Neuron (in vitro differentiated cells): ENCODE results near the gene IDH2.

Source experiments
- H2AFZ ChIP-seq: one replicate; pipeline ENCODE4 v1.6.1; 2013; ENCODE audit warnings: low read depth, mild to moderate bottlenecking, inconsistent platforms, low read length, moderate library complexity
- H3K27me3 ChIP-seq: one replicate; pipeline ENCODE4 v1.6.1; 2013; ENCODE audit warnings: low read length; ENCODE audit not compliant: insufficient read depth
- H3K36me3 ChIP-seq: one replicate; pipeline ENCODE4 v1.6.1; 2013; ENCODE audit warnings: low read length; ENCODE audit not compliant: insufficient read depth
- H3K4me1 ChIP-seq: one replicate; pipeline ENCODE4 v1.6.1; 2013; ENCODE audit warnings: low read length; ENCODE audit not compliant: insufficient read depth
- H3K4me3 ChIP-seq: 2 replicates; pipeline ENCODE4 v1.5.1; 2013; ENCODE audit warnings: mild to moderate bottlenecking, low read length, moderate library complexity
- H3K9me3 ChIP-seq: one replicate; pipeline ENCODE4 v1.6.1; 2013; ENCODE audit warnings: low read length

Gene IDH2

GRCh38 chr15:90086868-90087268, 15.4 kb downstream of the IDH2 start:
- peaks cover 2% of the 10 kb centered on the region for H3K9me3 ChIP-seq
- peaks cover 64% of the 10 kb centered on the region for H3K36me3 ChIP-seq
- H3K4me1 ChIP-seq, result no peaks in the 10 kb centered on the region
- no peak overlapping the region for H2AFZ ChIP-seq
- H3K4me3 ChIP-seq, result no peak overlapping the region
- no peaks in the 10 kb centered on the region for H3K27me3 ChIP-seq

GRCh38 chr15:90085565-90085964, 16.7 kb downstream of the IDH2 start:
- no peaks in the 10 kb centered on the region for H3K9me3 ChIP-seq
- H2AFZ ChIP-seq, result no peak overlapping the region
- H3K4me1 ChIP-seq, result no peaks in the 10 kb centered on the region
- H3K27me3 ChIP-seq, result no peaks in the 10 kb centered on the region
- no peak overlapping the region for H3K4me3 ChIP-seq
- H3K36me3 ChIP-seq, result peaks cover 63% of the 10 kb centered on the region

- Histone ChIP-seq H3K4me1 (no peaks in the 10 kb centered on the region), H3K9me3 (no peaks in the 10 kb centered on the region), H3K4me3 (no peak overlapping the region), H2AFZ (no peak overlapping the region), H3K27me3 (no peaks in the 10 kb centered on the region), H3K36me3 (peaks cover 63% of the 10 kb centered on the region)
Observed at GRCh38 chr15:90084876-90085423, 17.3 kb downstream of the IDH2 start.

- Histone ChIP-seq H3K27me3 (no peaks in the 10 kb centered on the region), H2AFZ (no peak overlapping the region), H3K4me3 (no peak overlapping the region), H3K36me3 (peaks cover 63% of the 10 kb centered on the region), H3K9me3 (no peaks in the 10 kb centered on the region), H3K4me1 (no peaks in the 10 kb centered on the region)
Observed at GRCh38 chr15:90083954-90084607, 18.2 kb downstream of the IDH2 start.

DNA sequence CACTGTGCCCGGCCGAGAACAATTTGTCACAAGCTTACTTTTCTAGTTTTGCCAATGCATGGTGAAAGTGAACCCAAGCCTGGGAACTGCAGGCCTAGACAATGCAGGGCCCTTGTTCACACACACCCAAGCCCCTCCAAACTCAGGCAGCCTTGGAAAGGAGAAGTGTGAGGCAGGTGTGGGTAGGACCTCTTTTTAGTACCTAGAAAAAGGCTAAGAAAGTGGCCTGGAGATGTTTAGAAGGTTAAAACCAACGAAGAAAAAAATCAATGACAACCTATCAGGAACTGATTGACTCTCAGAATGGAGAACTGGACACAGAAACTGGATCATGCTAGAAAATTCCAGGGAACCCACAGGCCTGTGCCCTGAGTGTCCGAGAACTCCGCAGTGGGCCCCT, 18.8 kb downstream of the IDH2 start:
- Histone ChIP-seq H3K27me3 (no peaks in the 10 kb centered on the region), H3K4me3 (no peak overlapping the region), H3K36me3 (peaks cover 66% of the 10 kb centered on the region), H2AFZ (no peak overlapping the region), H3K9me3 (no peaks in the 10 kb centered on the region), H3K4me1 (no peaks in the 10 kb centered on the region)

- H3K27me3 ChIP-seq, result no peaks in the 10 kb centered on the region
- H2AFZ ChIP-seq, result no peak overlapping the region
- no peaks in the 10 kb centered on the region for H3K9me3 ChIP-seq
- H3K36me3 ChIP-seq, result peaks cover 67% of the 10 kb centered on the region
- no peaks in the 10 kb centered on the region for H3K4me1 ChIP-seq
- no peak overlapping the region for H3K4me3 ChIP-seq
Observed at GRCh38 chr15:90082140-90082715, 20.0 kb downstream of the IDH2 start.

DNA sequence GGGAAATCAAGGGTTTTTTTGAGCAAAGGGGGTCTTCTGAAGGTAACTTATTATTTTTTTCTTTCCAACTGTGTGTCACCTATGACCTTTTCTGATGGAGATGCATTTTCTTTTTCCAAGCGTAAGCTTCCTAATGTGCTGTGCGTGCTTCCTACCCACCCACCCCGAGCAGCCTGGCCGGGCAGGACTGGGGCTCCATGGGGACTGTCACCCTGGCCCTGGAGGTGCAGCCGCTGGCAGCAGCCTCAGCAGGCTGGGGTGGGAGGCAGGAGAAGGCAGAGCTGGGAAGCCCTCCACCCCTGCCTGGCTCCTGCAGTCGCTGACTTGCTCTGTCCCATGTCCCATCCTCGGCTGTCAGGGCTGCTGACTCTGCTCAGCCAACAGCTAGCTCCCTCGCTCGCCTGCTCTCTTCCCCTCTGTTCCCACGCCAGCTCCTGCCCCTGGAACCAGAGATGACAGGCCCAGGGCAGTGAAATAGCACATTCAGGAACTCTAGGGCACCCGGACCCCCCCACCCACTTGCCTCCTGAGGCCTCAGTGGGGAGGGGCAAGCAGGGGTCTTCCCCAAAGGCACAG, 21.4 kb downstream of the IDH2 start:
- H2AFZ ChIP-seq, result no peak overlapping the region
- H3K4me3 ChIP-seq, result no peak overlapping the region
- no peaks in the 10 kb centered on the region for H3K27me3 ChIP-seq
- no peaks in the 10 kb centered on the region for H3K9me3 ChIP-seq
- H3K36me3 ChIP-seq, result peaks cover 60% of the 10 kb centered on the region
- no peaks in the 10 kb centered on the region for H3K4me1 ChIP-seq

GRCh38 chr15:90080458-90080755, 21.9 kb downstream of the IDH2 start:
- H3K36me3 ChIP-seq, result peaks cover 63% of the 10 kb centered on the region
- H3K4me3 ChIP-seq, result no peak overlapping the region
- H3K27me3 ChIP-seq, result no peaks in the 10 kb centered on the region
- no peaks in the 10 kb centered on the region for H3K4me1 ChIP-seq
- no peak overlapping the region for H2AFZ ChIP-seq
- H3K9me3 ChIP-seq, result no peaks in the 10 kb centered on the region

DNA sequence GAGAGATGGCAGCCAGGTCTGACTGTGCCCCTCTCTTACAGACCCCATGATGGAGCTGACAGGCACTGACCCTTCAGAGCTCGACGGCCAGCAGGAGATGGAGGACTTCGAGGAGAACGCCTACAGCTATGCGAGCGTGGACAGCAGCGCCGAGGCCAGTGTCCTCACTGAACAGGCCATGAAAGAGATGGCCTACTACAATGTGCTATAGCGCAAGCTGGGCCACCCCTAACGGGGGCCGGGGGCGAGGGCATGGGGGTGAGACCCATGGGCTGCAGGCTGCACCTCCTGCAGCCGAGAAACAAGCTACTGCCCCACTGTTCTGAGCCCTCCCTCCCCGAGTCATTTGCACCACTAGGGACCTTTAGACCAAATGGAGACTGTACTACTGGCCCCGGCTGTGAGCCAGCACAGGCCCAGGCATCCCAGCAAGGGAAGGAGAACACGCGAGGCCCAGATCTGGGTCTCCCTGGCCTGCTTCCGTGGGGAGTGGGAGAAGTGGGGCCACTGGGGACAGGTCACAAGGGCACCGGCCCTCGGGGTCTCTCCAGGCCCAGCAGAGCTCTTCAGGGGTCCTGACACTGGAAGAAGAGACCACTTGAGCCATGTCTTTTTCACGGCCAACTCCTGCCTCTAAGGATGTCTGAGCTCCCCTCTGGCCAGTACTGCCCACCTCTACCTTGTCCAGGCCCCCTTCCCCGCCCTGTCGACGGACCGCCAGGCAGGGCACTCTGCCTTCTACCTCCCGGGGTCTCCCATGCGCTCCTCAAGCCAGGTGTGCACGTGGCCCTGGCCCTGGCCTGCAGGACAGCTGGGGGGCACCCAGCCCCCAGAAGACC, 22.4 kb downstream of the IDH2 start:
- Histone ChIP-seq H3K27me3 (no peaks in the 10 kb centered on the region), H3K36me3 (peaks cover 63% of the 10 kb centered on the region), H3K9me3 (no peaks in the 10 kb centered on the region), H3K4me3 (no peak overlapping the region), H3K4me1 (no peaks in the 10 kb centered on the region), H2AFZ (no peak overlapping the region)

GRCh38 chr15:90078965-90079364, 23.3 kb downstream of the IDH2 start:
- Histone ChIP-seq H2AFZ (no peak overlapping the region), H3K36me3 (peaks cover 65% of the 10 kb centered on the region), H3K4me1 (no peaks in the 10 kb centered on the region), H3K9me3 (no peaks in the 10 kb centered on the region), H3K4me3 (no peak overlapping the region), H3K27me3 (no peaks in the 10 kb centered on the region)

DNA sequence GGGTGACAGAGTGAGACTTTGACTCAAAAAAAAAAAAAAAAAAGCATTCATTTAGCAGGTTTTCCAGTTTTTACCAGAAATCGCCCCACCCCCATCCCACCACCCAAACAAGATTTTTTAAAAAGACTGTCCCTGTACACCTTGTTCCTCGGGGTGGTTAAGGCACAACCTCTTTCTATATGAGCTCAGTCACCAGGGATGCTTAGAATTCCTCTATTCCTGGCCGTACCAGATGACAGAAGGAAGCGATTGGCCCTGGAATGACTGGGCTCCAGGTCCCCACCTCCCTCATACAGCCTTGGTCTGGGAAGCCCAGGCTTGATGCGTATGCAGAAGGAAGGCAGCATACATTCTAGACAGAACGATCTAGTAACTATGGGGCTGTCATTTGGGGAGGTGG, 25.6 kb downstream of the IDH2 start:
- Histone ChIP-seq H3K9me3 (no peaks in the 10 kb centered on the region), H3K27me3 (no peaks in the 10 kb centered on the region), H2AFZ (no peak overlapping the region), H3K4me3 (no peak overlapping the region), H3K36me3 (peaks cover 72% of the 10 kb centered on the region), H3K4me1 (no peaks in the 10 kb centered on the region)

GRCh38 chr15:90075420-90076289, 26.6 kb downstream of the IDH2 start:
- no peak overlapping the region for H2AFZ ChIP-seq
- H3K36me3 ChIP-seq, result peaks cover 65% of the 10 kb centered on the region
- no peak overlapping the region for H3K4me3 ChIP-seq
- no peaks in the 10 kb centered on the region for H3K4me1 ChIP-seq
- no peaks in the 10 kb centered on the region for H3K27me3 ChIP-seq
- no peaks in the 10 kb centered on the region for H3K9me3 ChIP-seq
